ENCODE results near the gene TRMT61A. TPM values are rescaled to one million over a fixed set of nuclear protein-coding genes. Genes with fewer than 3 reads are reported as not detected.

Gene TRMT61A
- total and polyA plus RNA-seq, 4 experiments from 2014 or later = 4.6 to 14.0 (median 11.6) TPM

DNA sequence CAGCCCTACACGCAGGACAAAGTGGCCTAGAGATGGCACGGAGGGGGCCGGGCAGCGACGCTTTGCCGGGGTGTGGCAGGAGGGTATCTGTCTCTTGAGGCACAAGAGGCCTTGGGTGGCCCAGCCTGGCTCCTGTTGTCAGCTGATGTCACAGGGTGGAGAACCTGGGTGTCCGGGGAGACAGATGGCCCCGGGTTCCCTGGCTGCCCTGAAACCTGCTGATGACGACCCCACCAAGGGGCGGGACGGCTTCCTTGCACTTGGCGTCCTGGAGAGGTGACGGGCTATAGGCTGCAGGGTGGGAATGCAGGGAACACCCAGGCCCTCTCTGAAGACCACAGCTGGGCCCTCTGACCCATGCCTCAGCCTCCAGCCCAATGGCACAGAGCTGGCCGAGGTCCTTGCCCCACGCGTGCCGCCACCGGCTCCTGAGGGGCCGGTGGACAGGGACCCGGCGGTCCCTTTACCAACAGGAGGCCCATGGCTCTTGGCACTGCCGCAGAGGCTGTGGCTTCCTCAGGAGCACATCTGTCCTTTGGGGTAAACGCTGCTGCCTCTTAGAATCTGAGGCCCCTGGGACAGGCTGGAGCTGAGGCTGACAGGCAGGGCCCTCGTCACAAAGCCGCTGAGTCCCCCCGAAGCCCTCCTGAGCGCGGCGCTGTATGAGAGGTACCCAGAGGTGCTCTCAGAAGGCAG is 16.4 kb downstream of the TRMT61A start:
- no peaks in the 10 kb centered on the region for H3K9me3 Mint-ChIP-seq
- POLR2A ChIA-PET (ENCODE audit: partially characterized antibody) = no interaction called here
- no peak overlapping the region for H3K4me3 ChIP-seq (ENCODE audit: low read length in 2 of 2)
- H3K27ac ChIP-seq (ENCODE audit: low read depth, low read length) = no peak overlapping the region
- H3K36me3 Mint-ChIP-seq = no peaks in the 10 kb centered on the region
- H3K4me1 ChIP-seq (ENCODE audit: insufficient read depth, low read length) = no peaks in the 10 kb centered on the region
- intact Hi-C loops (cut with micrococcal nuclease) = no loop called here
- H3K9me3 ChIP-seq (ENCODE audit: control insufficient read depth in 1 of 2, low read length in 2 of 2) = no peaks in the 10 kb centered on the region
- H3K27me3 Mint-ChIP-seq = peaks cover 0 to 2% of the 10 kb centered on the region in 2 donors
- no peaks in the 10 kb centered on the region for H3K27me3 ChIP-seq (ENCODE audit: insufficient read depth, low read length)
- DNase-seq = no peak
- H3K4me1 Mint-ChIP-seq = peaks cover 0 to 3% (median 0%) of the 10 kb centered on the region in 4 donors
- H3K36me3 ChIP-seq (ENCODE audit: insufficient read depth, low read length) = no peaks in the 10 kb centered on the region
- no peak overlapping the region for H3K27ac Mint-ChIP-seq
- no peak overlapping the region for H3K4me3 Mint-ChIP-seq
- CTCF ChIA-PET (ENCODE audit: partially characterized antibody) = interaction anchor here (1.2 to 9.0 kb wide), 3 partner anchors 14 to 47 kb away, joined by 3 to 78 read pairs (median 10); partner anchors contain the start of gene CKB

DNA sequence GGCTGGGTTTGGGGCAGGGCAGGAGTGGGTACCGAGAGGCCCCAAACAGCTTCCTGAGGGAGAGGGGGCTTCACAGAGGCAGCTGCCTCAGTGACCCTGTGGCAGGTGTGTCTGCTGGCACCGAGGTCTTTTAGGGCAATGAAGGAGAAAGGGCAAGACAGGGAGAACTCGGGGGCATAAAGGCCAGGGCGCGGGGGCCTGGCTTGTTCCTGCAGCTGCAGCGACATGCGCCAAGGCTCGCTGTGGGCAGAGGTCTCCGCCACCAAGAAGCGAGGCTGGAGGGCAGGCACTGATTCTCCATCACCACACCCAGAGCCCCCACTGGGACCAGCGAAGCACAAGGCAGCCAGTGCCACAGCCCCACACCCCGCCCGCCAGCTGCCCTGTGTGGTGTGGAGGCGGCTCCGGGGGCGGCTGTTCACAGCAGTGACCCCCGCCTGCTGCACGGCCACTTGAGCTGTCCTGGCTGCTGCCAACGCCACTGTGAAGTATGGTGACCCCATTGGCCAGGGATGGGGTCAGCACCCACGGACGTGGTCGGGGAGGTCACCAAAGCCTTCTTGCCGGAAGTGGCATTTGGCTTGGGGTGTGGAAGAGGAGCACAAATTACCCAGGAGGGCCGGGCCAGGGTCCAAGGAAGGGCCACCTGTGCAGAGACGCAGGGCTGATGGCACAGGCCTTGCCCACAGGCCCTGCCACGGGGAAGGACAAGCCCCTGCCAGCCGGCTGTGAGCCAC is 17.1 kb downstream of the TRMT61A start:
- Histone ChIP-seq H3K4me1 (ENCODE audit: insufficient read depth, low read length) (no peaks in the 10 kb centered on the region), H3K27me3 (ENCODE audit: insufficient read depth, low read length) (no peaks in the 10 kb centered on the region), H3K36me3 (ENCODE audit: insufficient read depth, low read length) (no peaks in the 10 kb centered on the region), H3K4me3 (ENCODE audit: low read length in 2 of 2) (no peak overlapping the region), H3K9me3 (ENCODE audit: control insufficient read depth in 1 of 2, low read length in 2 of 2) (no peaks in the 10 kb centered on the region), H3K27ac (ENCODE audit: low read depth, low read length) (no peak overlapping the region)
- no peaks in the 10 kb centered on the region for H3K36me3 Mint-ChIP-seq
- peaks cover 0 to 3% (median 0%) of the 10 kb centered on the region in 4 donors for H3K4me1 Mint-ChIP-seq
- no peak for DNase-seq
- no peaks in the 10 kb centered on the region for H3K9me3 Mint-ChIP-seq
- ChIA-PET POLR2A (ENCODE audit: partially characterized antibody) (interaction anchor here (1.4 to 2.4 kb wide), 2 partner anchors 17 to 47 kb away, joined by 3 to 6 read pairs; partner anchors contain the start of gene TRMT61A), CTCF (ENCODE audit: partially characterized antibody) (interaction anchor here (1.2 to 9.0 kb wide), 5 partner anchors 9 to 48 kb away, joined by 3 to 78 read pairs (median 4); partner anchors contain the start of gene CKB)
- H3K27me3 Mint-ChIP-seq = peaks cover 0 to 2% of the 10 kb centered on the region in 2 donors
- intact Hi-C loops (cut with micrococcal nuclease) = loop anchor here (1.0 kb wide), 2 partner anchors 28 to 46 kb away; no protein-coding TSS in a partner anchor
- peak overlapping the region in 1 of 8 donors; percentile 23 for H3K4me3 Mint-ChIP-seq
- H3K27ac Mint-ChIP-seq = no peak overlapping the region

DNA sequence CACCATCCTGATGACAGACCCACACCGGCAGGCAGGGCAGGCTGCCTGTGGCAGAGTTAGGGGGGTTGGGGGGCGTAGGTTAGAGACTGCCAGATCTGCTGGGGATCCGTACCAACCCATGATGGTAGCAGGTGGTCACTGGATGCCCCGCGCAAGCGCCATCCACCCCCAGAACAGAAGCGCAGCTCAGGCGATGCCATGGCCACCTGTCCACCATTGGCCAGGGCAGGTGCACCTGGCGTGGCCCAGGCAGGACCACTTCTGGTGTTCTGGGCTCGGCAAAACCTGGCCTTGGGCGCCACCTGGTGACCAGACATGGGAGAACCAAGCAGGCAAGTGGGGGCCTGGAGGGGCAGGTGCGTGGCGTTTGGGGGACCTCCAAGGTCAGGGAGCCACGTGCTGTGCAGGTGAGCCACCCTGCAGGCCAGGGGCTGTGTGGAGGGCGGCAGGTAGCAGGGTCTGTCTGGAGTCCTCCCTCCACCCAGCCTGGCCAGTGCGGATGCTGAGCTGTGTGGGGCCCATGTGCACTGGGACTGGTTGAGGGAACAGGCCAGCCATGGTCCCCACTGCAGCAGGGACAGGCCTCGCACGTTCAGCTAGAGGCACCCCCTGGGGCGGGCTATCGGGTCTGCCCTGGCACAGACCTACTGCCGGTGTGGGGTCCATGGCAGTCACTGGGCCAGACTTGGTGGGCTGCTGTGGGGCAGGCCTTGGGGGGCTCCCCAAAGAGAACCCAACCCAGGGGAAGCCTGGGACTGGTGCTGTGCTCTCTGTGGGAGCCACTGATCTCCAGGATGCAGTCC is 17.9 kb downstream of the TRMT61A start:
- H3K36me3 ChIP-seq (ENCODE audit: insufficient read depth, low read length) = no peaks in the 10 kb centered on the region
- peak; percentile 63 to 75 (median 71) for DNase-seq
- no peaks in the 10 kb centered on the region for H3K9me3 Mint-ChIP-seq
- no peaks in the 10 kb centered on the region for H3K9me3 ChIP-seq (ENCODE audit: control insufficient read depth in 1 of 2, low read length in 2 of 2)
- CTCF ChIA-PET (ENCODE audit: partially characterized antibody) = interaction anchor here (0.9 to 9.0 kb wide), 11 partner anchors 10 to 442 kb away, joined by 3 to 78 read pairs (median 4); partner anchors contain the start of genes CKB and COA8
- POLR2A ChIA-PET (ENCODE audit: partially characterized antibody) = interaction anchor here (1.4 to 2.4 kb wide), 2 partner anchors 17 to 47 kb away, joined by 3 to 6 read pairs; partner anchors contain the start of gene TRMT61A
- no peaks in the 10 kb centered on the region for H3K4me1 ChIP-seq (ENCODE audit: insufficient read depth, low read length)
- H3K4me3 Mint-ChIP-seq = peak overlapping the region in 1 of 8 donors; percentile 23
- H3K27ac Mint-ChIP-seq = no peak overlapping the region
- H3K4me3 ChIP-seq (ENCODE audit: low read length in 2 of 2) = no peak overlapping the region
- no peaks in the 10 kb centered on the region for H3K27me3 ChIP-seq (ENCODE audit: insufficient read depth, low read length)
- H3K36me3 Mint-ChIP-seq = no peaks in the 10 kb centered on the region
- H3K4me1 Mint-ChIP-seq = peaks cover 0 to 4% (median 2%) of the 10 kb centered on the region in 4 donors
- intact Hi-C loops (cut with micrococcal nuclease) = loop anchor here (1.0 kb wide), 2 partner anchors 29 to 47 kb away; no protein-coding TSS in a partner anchor
- no peak overlapping the region for H3K27ac ChIP-seq (ENCODE audit: low read depth, low read length)
- H3K27me3 Mint-ChIP-seq = peaks cover 0 to 2% of the 10 kb centered on the region in 2 donors

DNA sequence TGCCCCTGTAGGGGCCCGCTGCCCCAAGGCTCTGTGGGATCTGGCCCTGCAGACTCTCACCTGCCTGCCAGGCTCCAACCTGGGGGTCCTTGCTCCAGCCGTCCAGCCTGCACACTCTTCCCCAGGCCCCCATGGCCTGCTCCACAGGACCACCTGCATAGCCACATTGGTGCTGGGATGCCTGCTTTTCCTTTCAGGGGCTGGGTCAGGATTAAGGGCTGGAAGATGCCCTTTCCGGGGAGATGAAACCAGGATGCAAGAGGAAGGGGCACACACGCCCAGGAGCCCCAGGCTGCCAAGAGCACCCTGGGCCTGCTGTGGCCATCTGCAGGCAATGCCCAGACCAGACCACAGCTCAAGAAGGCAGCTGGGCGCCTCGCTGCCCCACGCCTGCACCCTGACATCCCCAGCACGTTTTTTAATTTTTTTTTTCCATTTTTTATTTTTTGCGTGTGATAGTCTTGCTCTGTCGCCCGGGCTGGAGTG is 18.5 kb downstream of the TRMT61A start:
- POLR2A ChIA-PET (ENCODE audit: partially characterized antibody) = interaction anchor here (1.4 to 2.4 kb wide), 2 partner anchors 18 to 48 kb away, joined by 3 to 6 read pairs; partner anchors contain the start of gene TRMT61A
- intact Hi-C loops (cut with micrococcal nuclease) = no loop called here
- peaks cover 0 to 2% of the 10 kb centered on the region in 2 donors for H3K27me3 Mint-ChIP-seq

DNA sequence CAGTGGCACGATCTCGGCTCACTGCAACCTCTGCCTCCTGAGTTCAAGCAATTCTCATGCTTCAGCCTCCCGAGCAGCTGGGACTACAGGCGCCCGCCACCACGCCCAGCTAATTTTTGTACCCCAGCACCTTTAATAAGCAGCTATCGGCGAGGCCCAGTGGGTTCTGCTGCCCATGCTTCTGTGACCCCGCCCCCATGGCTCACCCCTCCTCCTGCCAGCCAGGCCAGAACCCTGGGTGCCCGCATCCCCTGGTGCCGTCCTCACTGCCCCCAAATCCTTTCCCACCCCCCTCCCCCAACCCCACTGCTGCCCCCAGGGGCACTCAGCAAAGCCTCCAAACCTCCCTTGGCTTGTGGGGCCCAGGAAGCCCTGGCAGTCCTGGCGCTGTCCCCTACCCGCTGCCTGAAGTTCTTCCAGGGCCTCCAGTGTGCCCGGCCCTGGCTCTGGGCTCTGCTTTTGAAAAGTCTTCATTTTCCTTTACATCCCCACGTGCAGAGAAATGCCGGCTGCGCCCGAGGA is 19.0 kb downstream of the TRMT61A start:
- H3K4me1 ChIP-seq (ENCODE audit: insufficient read depth, low read length) = no peaks in the 10 kb centered on the region
- ChIA-PET POLR2A (ENCODE audit: partially characterized antibody) (interaction anchor here (2.4 kb wide), 1 partner anchor 19 kb away, joined by 6 read pairs; the partner anchor contains the start of gene TRMT61A), CTCF (ENCODE audit: partially characterized antibody) (interaction anchor here (1.2 to 9.0 kb wide), 6 partner anchors 10 to 50 kb away, joined by 3 to 78 read pairs (median 5); partner anchors contain the start of genes CKB and COA8)
- Mint-ChIP-seq H3K4me3 (no peak overlapping the region), H3K27ac (peak overlapping the region in 1 of 7 donors; percentile 62), H3K36me3 (no peaks in the 10 kb centered on the region), H3K4me1 (peaks cover 0 to 6% (median 2%) of the 10 kb centered on the region in 4 donors), H3K9me3 (no peaks in the 10 kb centered on the region), H3K27me3 (peaks cover 0 to 2% of the 10 kb centered on the region in 2 donors)
- H3K4me3 ChIP-seq (ENCODE audit: low read length in 2 of 2) = no peak overlapping the region
- DNase-seq = no peak
- intact Hi-C loops (cut with micrococcal nuclease) = no loop called here
- H3K27ac ChIP-seq (ENCODE audit: low read depth, low read length) = no peak overlapping the region
- no peaks in the 10 kb centered on the region for H3K27me3 ChIP-seq (ENCODE audit: insufficient read depth, low read length)
- no peaks in the 10 kb centered on the region for H3K36me3 ChIP-seq (ENCODE audit: insufficient read depth, low read length)
- no peaks in the 10 kb centered on the region for H3K9me3 ChIP-seq (ENCODE audit: control insufficient read depth in 1 of 2, low read length in 2 of 2)

More for the DNA sequence above, 18.5 kb downstream of the TRMT61A start:
- Histone ChIP-seq H3K4me1 (ENCODE audit: insufficient read depth, low read length) (no peaks in the 10 kb centered on the region), H3K27me3 (ENCODE audit: insufficient read depth, low read length) (no peaks in the 10 kb centered on the region), H3K9me3 (ENCODE audit: control insufficient read depth in 1 of 2, low read length in 2 of 2) (no peaks in the 10 kb centered on the region), H3K36me3 (ENCODE audit: insufficient read depth, low read length) (no peaks in the 10 kb centered on the region), H3K4me3 (ENCODE audit: low read length in 2 of 2) (no peak overlapping the region), H3K27ac (ENCODE audit: low read depth, low read length) (no peak overlapping the region)
- Mint-ChIP-seq H3K27ac (no peak overlapping the region), H3K36me3 (no peaks in the 10 kb centered on the region), H3K4me3 (no peak overlapping the region), H3K4me1 (peaks cover 0 to 5% (median 2%) of the 10 kb centered on the region in 4 donors), H3K9me3 (no peaks in the 10 kb centered on the region)
- DNase-seq = no peak
- CTCF ChIA-PET (ENCODE audit: partially characterized antibody) = interaction anchor here (0.9 to 9.0 kb wide), 10 partner anchors 10 to 443 kb away, joined by 3 to 78 read pairs (median 4); partner anchors contain the start of genes CKB and COA8
